ENCODE data around the gene MFSD1. TPM values are rescaled to one million over a fixed set of nuclear protein-coding genes. Genes with fewer than 3 reads are reported as not detected.

The MFSD1 gene
- total and polyA plus RNA-seq, 2 of the 4 experiments (the other 2 are of a cell fraction): 50.4 to 64.2 TPM

DNA sequence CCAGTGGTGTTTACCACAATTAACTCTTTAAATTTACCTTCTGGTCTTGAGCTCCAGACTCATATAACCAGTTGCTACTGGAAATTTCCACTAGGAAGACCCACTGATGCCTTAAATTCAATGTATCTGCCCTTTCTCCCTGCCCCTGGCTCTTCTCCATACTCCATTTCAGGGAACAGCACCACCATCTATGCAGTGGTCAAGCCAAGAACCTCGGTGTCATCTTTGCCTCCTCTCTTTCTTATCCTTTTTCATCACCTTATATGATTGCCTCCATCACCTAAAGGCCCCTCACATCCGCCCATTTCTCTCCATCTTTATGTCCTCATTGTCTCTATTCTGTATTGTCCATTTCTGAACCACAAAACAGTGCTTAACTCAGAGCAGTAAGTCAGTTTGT, 20.7 kb upstream of the MFSD1 start:
- TF ChIP-seq NFE2L2 (IDR thresholded peaks at IDR 0.05; ENCODE audit: low read depth, low read length) (no peak), MXI1 (IDR thresholded peaks at IDR 0.05; ENCODE audit: borderline replicate concordance, low read depth, low read length) (no peak), MAFK (IDR thresholded peaks at IDR 0.05; ENCODE audit: low read depth, low read length) (no peak), RCOR1 (IDR thresholded peaks at IDR 0.05; ENCODE audit: insufficient replicate concordance, low read length) (no peak), POLR2A (IDR thresholded peaks at IDR 0.05; ENCODE audit: low read depth, low read length) (no peak), SMC3 (IDR thresholded peaks at IDR 0.05; ENCODE audit: low read depth, low read length) (no peak), RAD21 (IDR thresholded peaks at IDR 0.05; ENCODE audit: low read length) (no peak)
- H3K4ac ChIP-seq (ENCODE audit: low read depth, low read length): no peak overlapping the region

More for the DNA sequence above, 20.7 kb upstream of the MFSD1 start:
- H2AFZ ChIP-seq (replicated peaks; ENCODE audit: low read length, poor library complexity): no peak overlapping the region
- H3K4me2 ChIP-seq (ENCODE audit: low read depth, low read length): no peak overlapping the region
- H4K8ac ChIP-seq (ENCODE audit: low read depth in 2 of 2, low read length in 2 of 2): no peak overlapping the region
- H4K91ac ChIP-seq (ENCODE audit: insufficient read depth, low read depth, low read length): no peak overlapping the region
- WGBS, 2 experiments (ENCODE audit: extremely low coverage in 2 of 2, insufficient read length in 1 of 2): 63% methylated on average over 1 of the region's 2 CpGs; no CpG with 5 or more reads in 1 of the 2 experiments
- intact Hi-C loops (cut with micrococcal nuclease) (no loop called here), dilution Hi-C loops (cut with HindIII; ENCODE audit: low sequenced_read_pairs, unreplicated experiment) (no loop called here), in situ Hi-C loops (cut with MboI; ENCODE audit: low sequenced_read_pairs) (loop anchor here (25.0 kb wide), 1 partner anchor 669 kb away; the partner anchor contains the start of genes RSRC1 and SHOX2)
- peak overlapping the region; percentile 41; the same call in 1 of the 2 replicates for H4K5ac ChIP-seq (ENCODE audit: low read depth, low read length)
- CTCF ChIA-PET: interaction anchor here (1.6 kb wide), 1 partner anchor 8 kb away, joined by 4 read pairs; no protein-coding TSS in a partner anchor
- H3K9ac ChIP-seq (ENCODE audit: low read depth, low read length): no peak overlapping the region
- BruUV-seq (replicated peaks): no TSS peak
- no peak overlapping the region for H3K23ac ChIP-seq (ENCODE audit: low read depth, low read length)
- no peak overlapping the region for H2BK20ac ChIP-seq (ENCODE audit: low read depth, low read length)
- no peak for DNase-seq
- peaks cover 13% of the 10 kb centered on the region for H3K4me1 ChIP-seq (ENCODE audit: control insufficient read depth, insufficient read depth, low read length)
- POLR2A ChIA-PET (ENCODE audit: unreplicated experiment): no interaction called here
- H3K9me1 ChIP-seq (ENCODE audit: insufficient read depth, low read length): no peaks in the 10 kb centered on the region
- peak overlapping the region; percentile 26; the same call in 1 of the 2 replicates for H2AK5ac ChIP-seq (ENCODE audit: low read depth, low read length)
- H3K27me3 ChIP-seq (ENCODE audit: control insufficient read depth, insufficient read depth, low read length): no peaks in the 10 kb centered on the region
- peaks cover 2% of the 10 kb centered on the region; the same call in 1 of the 2 replicates for H3K9me3 ChIP-seq (ENCODE audit: control insufficient read depth, insufficient read depth, low read length)
- H3K18ac ChIP-seq (ENCODE audit: low read depth, low read length): no peak overlapping the region; the same call in 1 of the 2 replicates
- H2AK9ac ChIP-seq (replicated peaks; ENCODE audit: low read depth, low read length, poor library complexity): no peak overlapping the region
- ATAC-seq (ENCODE audit: low read depth): no peak
- no peak overlapping the region for H3K4me3 ChIP-seq (ENCODE audit: insufficient read depth, low read depth, low read length)
- H4K20me1 ChIP-seq (ENCODE audit: insufficient read depth, low read length): no peaks in the 10 kb centered on the region
- no peak overlapping the region for H3K56ac ChIP-seq (ENCODE audit: extremely low read depth, insufficient read depth, low read length)
- H2BK15ac ChIP-seq (ENCODE audit: low read depth, low read length): peak overlapping the region; percentile 53; the same call in 1 of the 3 replicates
- H3K14ac ChIP-seq (replicated peaks; ENCODE audit: low read depth, low read length): no peak overlapping the region
- no peaks in the 10 kb centered on the region for H3K36me3 ChIP-seq (ENCODE audit: control insufficient read depth, insufficient read depth, low read length)
- no peak overlapping the region for H2BK5ac ChIP-seq (ENCODE audit: low read depth, low read length, poor library complexity, severe bottlenecking)
- no peak overlapping the region for H3K27ac ChIP-seq (ENCODE audit: insufficient read depth, low read length)
- no peaks in the 10 kb centered on the region for H3K79me1 ChIP-seq (ENCODE audit: low read depth in 1 of 2, low read length in 2 of 2)
- no peak overlapping the region for H2BK120ac ChIP-seq (ENCODE audit: low read depth, low read length)

Data from IMR-90 (cell line).